GM12872 (cell line): ENCODE results near the gene DMAC2.
A peak's percentile ranks its signal among the peaks of the same experiment; 100 is the strongest.

Experiments
- CTCF ChIP-seq: IDR thresholded peaks from 3 replicates; pipeline ENCODE4 v1.5.1; 2011; ENCODE audit warnings: low read depth, mild to moderate bottlenecking, low read length, moderate library complexity; ENCODE audit not compliant: insufficient read depth

Gene DMAC2

GRCh38 chr19:41462497-41462896 lies 22.8 kb upstream of the DMAC2 start:
- no peak for TF ChIP-seq CTCF

- TF ChIP-seq CTCF, result no peak
Measured at GRCh38 chr19:41457241-41457640, 17.5 kb upstream of the DMAC2 start.

- no peak for TF ChIP-seq CTCF
Measured at GRCh38 chr19:41456342-41456918, 16.7 kb upstream of the DMAC2 start.

- TF ChIP-seq CTCF, result no peak
Measured at GRCh38 chr19:41455936-41456335, 16.2 kb upstream of the DMAC2 start.

GRCh38 chr19:41452584-41453275 lies 13.0 kb upstream of the DMAC2 start:
- TF ChIP-seq CTCF, result no peak

GRCh38 chr19:41449865-41450178 lies 10.1 kb upstream of the DMAC2 start:
- no peak for TF ChIP-seq CTCF

GRCh38 chr19:41449079-41449864 lies 9.6 kb upstream of the DMAC2 start:
- TF ChIP-seq CTCF, result peak; percentile 95
